DMS79 (cell line): ENCODE results near the gene PARD6B.
"Not testable (repeated sequence)": the region's sequence is repeated elsewhere in the genome, so short reads cannot be mapped to it uniquely, and the experiment has no call there.

ENCODE experiments used
- DNase-seq: peaks from one replicate; lab custom pipeline; 2025; lab: John Stamatoyannopoulos, UW

The PARD6B gene

DNA sequence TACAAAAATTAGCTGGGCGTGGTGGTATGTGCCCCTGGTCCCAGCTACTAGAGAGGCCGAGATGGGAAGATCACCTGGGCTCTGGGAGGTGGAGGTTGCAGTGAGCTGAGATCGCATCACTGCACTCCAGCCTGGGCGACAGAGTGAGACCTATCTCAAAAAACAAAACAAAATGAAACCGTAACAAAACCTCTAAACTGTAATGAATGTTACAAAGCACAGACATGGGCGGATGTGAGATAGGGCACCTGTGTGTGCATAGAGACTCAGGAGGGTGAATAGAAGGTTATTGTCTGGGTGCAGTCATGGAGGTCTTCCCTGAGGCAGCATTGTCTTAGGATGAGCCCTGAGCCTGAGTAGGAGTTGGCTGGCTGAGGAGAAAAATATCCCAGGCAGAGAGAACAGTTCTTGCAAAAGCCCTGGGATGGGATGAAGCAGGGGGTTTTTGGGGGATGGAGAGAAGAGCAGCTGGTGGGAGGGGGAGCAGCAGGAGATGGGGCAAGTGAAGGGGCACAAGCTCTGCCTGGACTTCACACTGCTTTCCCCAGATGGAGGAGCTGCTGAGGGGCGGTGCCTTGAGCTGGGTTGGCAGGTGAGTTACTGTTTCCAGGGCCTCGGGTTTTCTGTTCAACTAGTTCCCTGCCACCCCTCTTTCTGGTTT is 68.6 kb downstream of the PARD6B start:
- no peak for DNase-seq

DNA sequence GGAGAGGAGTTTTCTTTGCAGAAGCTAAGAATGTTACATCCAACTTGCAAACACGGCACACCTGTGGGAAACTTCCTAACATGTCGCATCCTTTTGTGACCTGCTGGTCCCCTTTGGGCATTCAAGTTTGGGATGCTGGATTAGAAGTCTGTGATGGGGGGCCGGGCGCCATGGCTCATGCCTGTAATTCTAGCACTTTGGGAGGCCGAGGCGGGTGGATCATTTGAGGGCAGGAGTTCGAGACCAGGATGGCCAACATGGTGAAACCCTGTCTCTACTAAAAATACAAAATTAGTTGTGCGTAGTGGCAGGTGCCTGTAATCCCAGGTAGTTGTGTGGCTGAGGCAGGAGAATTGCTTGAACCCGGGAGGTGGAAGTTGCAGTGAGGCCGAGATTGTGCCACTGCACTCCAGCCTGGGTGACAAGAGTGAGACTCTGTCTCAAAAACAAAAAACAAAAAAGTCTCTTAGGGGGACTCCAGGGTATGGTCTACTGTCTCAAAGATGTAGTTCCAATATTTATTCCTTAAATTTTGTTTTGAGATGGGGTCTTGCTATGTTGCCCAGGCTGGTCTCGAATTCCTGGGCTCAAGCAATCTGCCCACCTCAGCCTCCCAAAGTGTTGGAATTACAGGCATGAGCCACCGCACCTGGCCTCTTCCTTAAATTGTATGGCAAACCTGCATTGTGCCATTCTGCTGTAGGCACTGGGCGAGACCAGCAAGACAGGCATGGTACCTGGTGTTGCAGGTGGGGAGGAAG is 69.8 kb downstream of the PARD6B start:
- DNase-seq = not testable (repeated sequence)

DNA sequence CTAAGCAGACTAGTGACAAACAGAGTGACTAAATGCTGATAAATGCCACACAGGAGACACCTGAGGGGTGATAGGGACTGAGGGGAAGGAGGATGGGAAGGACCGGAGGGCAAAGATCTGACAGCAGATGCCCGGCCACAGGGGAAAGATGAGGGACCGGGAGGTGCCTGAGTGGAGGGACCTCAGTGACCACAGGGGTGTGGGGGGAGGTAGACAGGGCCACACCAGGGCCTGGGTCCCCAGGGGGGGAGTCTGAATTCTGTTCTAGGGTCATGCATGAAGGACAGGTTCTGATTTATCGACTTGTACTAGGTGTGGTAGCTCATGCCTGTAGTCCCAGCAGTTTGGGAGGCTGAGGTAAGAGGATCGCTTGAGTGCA is 70.4 kb downstream of the PARD6B start:
- no peak for DNase-seq

DNA sequence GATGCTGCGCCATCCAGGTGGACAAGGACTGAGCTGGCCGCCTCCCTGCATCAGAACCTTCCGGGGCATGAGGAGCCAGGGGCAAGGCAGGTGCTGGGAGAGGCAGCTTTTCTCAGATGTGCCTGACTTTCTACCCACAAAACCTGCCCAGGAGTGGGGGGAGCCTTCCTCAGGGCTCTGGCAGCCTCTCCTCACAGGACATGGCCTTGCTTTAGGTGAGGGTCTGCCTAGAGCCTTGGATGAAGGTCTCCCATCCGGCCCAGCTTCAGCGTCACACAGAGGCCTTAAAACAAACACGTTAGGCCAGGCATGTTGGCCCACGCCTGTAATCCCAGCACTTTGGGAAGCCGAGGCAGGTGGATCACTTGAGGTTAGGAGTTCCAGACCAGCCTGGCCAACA is 70.9 kb downstream of the PARD6B start:
- DNase-seq = no peak

DNA sequence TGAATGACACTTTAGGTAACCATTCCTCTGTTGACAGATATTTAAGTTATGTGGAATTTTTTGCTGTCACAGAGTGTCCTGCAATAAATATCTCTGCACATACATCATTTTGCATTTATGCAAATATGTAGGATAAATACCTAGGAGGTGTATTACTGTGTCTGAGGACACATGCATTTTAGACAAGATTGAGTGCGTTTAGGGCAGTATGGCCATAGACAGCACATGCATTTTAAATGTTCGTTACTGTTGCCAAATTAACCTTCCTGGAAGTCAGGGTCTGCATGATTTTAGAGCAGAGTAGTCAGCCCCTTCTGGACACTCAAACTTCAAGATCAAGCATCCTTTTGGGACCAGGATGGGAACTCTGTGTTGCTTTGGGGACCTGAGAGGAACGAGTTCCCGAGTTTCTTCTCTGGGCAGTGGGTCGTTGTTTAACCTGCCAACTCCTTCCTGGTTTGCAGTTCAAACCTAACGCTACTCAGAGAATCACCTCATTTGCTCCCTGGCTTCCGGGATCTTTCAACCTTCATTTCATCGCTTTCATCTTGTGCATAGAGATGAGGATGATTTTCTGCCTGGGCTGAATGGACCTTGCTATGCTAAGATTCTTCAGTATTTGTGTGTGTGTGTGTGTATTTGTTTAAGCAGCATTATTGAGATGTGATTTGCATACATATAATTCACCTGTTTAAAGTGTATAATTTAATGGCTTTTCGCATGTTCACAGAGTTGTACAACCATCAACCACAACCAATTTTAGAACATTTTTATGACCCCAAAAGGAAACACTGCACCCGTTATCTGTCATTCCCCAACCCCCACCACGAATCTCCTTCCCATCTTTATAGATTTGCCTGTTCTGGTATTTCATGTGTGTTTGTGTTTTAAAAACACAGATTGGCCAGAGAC is 73.3 kb downstream of the PARD6B start:
- DNase-seq = no peak

DNA sequence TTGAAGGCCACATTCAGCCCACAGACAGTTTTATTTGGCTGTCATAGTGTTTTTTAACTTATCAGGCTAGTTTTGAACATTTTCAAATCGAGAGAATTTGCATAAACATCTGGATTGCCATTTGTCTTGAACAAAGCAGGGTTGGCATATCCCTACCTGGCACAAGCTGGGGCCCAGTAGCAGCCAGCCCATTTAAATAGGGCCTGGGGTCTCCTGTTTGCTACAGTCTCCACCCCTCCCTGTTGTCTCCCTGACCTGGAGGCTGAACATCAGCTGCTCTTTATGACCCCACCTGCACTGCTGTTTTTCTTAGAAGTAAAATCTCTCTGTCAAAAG is 73.9 kb downstream of the PARD6B start:
- no peak for DNase-seq

GRCh38 chr20:50806126-50806768 is 74.9 kb downstream of the PARD6B start:
- DNase-seq = no peak
